CD14-positive monocyte (primary cell): ENCODE results near the gene GLP2R. TPM values are rescaled to one million over a fixed set of nuclear protein-coding genes. Genes with fewer than 3 reads are reported as not detected.

Experiments
- DNase-seq, 3 donors: peaks; one replicate each; pipeline ENCODE4 v3.0.0-alpha.2; 2011 to 2022
- H2AFZ ChIP-seq: 2 replicates; pipeline ENCODE4 v1.6.0; 2012; ENCODE audit warnings: mild to moderate bottlenecking, low read depth, low read length, inconsistent platforms; ENCODE audit not compliant: insufficient read depth, poor library complexity, severe bottlenecking
- H3K27ac ChIP-seq, 2 donors: 1 replicate in 1 of 2; 2 replicates in 1 of 2; pipeline ENCODE4 v1.5.1; 2012 to 2013; ENCODE audit warnings: low read length in 2 of 2, control low read depth in 1 of 2, inconsistent platforms in 1 of 2, low read depth in 1 of 2, mild to moderate bottlenecking in 1 of 2
- H3K27me3 ChIP-seq, 2 donors: one replicate each; pipeline versions ENCODE4 v1.6.0 to v1.6.1; 2011 to 2013; ENCODE audit warnings: low read length in 2 of 2; ENCODE audit not compliant: control insufficient read depth in 2 of 2, insufficient read depth in 2 of 2
- H3K36me3 ChIP-seq, 2 donors: replicated peaks in 1 of 2; 1 replicate in 1 of 2; 2 replicates in 1 of 2; pipeline versions ENCODE4 v1.5.1 to v1.6.1; 2012 to 2013; ENCODE audit warnings: low read length in 2 of 2, control low read depth in 1 of 2, inconsistent platforms in 1 of 2, mild to moderate bottlenecking in 1 of 2; ENCODE audit not compliant: insufficient read depth in 2 of 2, control insufficient read depth in 1 of 2
- H3K4me1 ChIP-seq, 2 donors: 1 replicate in 1 of 2; 2 replicates in 1 of 2; pipeline versions ENCODE4 v1.5.1 to v1.6.1; 2012 to 2013; ENCODE audit warnings: low read length in 2 of 2, control low read depth in 1 of 2, inconsistent platforms in 1 of 2, mild to moderate bottlenecking in 1 of 2, moderate library complexity in 1 of 2; ENCODE audit not compliant: insufficient read depth in 2 of 2, control insufficient read depth in 1 of 2
- H3K4me2 ChIP-seq: replicated peaks from 2 replicates; pipeline ENCODE3; 2012; ENCODE audit warnings: low read length, moderate library complexity, mild to moderate bottlenecking; ENCODE audit not compliant: poor library complexity, severe bottlenecking; ENCODE audit errors: extremely low read depth
- H3K4me3 ChIP-seq, 3 experiments: fragments of 200-600 bp in 1 of 3; sonication (generic) in 1 of 3; replicated peaks in 1 of 3; 1 replicate in 2 of 3; 2 replicates in 1 of 3; pipeline ENCODE4 v1.5.1; 2011 to 2013; ENCODE audit warnings: low read length in 3 of 3, mild to moderate bottlenecking in 3 of 3, control low read depth in 2 of 3, low read depth in 2 of 3, inconsistent platforms in 1 of 3, moderate library complexity in 1 of 3
- H3K79me2 ChIP-seq: 2 replicates; pipeline ENCODE4 v1.6.0; 2012; ENCODE audit warnings: mild to moderate bottlenecking, control low read depth, inconsistent platforms, low read length, moderate library complexity; ENCODE audit not compliant: insufficient read depth
- H3K9ac ChIP-seq: 2 replicates; pipeline ENCODE4 v1.6.0; 2017; ENCODE audit warnings: low read length, mild to moderate bottlenecking; ENCODE audit not compliant: insufficient read depth, poor library complexity, severe bottlenecking
- H3K9me3 ChIP-seq, 2 donors: replicated peaks in 1 of 2; 1 replicate in 1 of 2; 2 replicates in 1 of 2; pipeline versions ENCODE4 v1.5.1 to v1.6.1; 2012 to 2013; ENCODE audit warnings: low read length in 2 of 2, control low read depth in 1 of 2; ENCODE audit not compliant: control insufficient read depth in 1 of 2, insufficient read depth in 1 of 2
- H4K20me1 ChIP-seq: 2 replicates; pipeline ENCODE4 v1.6.0; 2012; ENCODE audit warnings: mild to moderate bottlenecking, low read length, control low read depth, moderate library complexity; ENCODE audit not compliant: insufficient read depth
- H3K27ac Mint-ChIP-seq, 7 donors: one replicate each; pipeline ENCODE4 v1.8.0; 2020; ENCODE audit warnings: mild to moderate bottlenecking in 7 of 7, mixed read lengths in 7 of 7, moderate library complexity in 6 of 7, inconsistent platforms in 2 of 7
- H3K27me3 Mint-ChIP-seq, 3 donors: one replicate each; pipeline ENCODE4 v1.8.0; 2021 to 2022; ENCODE audit warnings: low read depth in 3 of 3, mild to moderate bottlenecking in 3 of 3, mixed read lengths in 3 of 3, moderate library complexity in 3 of 3, inconsistent platforms in 1 of 3
- H3K36me3 Mint-ChIP-seq, 2 donors: one replicate each; pipeline ENCODE4 v1.8.0; 2020; ENCODE audit warnings: mixed read lengths in 2 of 2, inconsistent platforms in 1 of 2, mild to moderate bottlenecking in 1 of 2
- H3K4me1 Mint-ChIP-seq: one replicate; pipeline ENCODE4 v1.8.0; 2020; ENCODE audit warnings: mild to moderate bottlenecking, mixed read lengths
- H3K4me3 Mint-ChIP-seq, 2 donors: one replicate each; pipeline ENCODE4 v1.8.0; 2020; ENCODE audit warnings: mild to moderate bottlenecking in 2 of 2, mixed read lengths in 2 of 2, moderate library complexity in 1 of 2
- H3K9me3 Mint-ChIP-seq, 7 donors: one replicate each; pipeline ENCODE4 v1.8.0; 2020 to 2022; ENCODE audit warnings: mixed read lengths in 7 of 7, mild to moderate bottlenecking in 6 of 7, moderate library complexity in 6 of 7, inconsistent platforms in 2 of 7
- WGBS: methylation state at CpG from one replicate; pipeline ENCODE4 v1.1.5; 2013; ENCODE audit warnings: missing lambda C conversion rate; ENCODE audit not compliant: insufficient coverage; 5-methylcytosine and 5-hydroxymethylcytosine counted together
- intact Hi-C, 2 donors: fragments of 100-400 bp; cut with micrococcal nuclease; formaldehyde crosslinking; loops; one replicate each; pipeline versions ENCODE4 v1.15.0 to v1.15.1; 2023
- polyA plus RNA-seq, 3 donors: library from polyadenylated mRNA; depleted of rRNA in 1 of 3; unstranded in 2 of 3; stranded (reverse) in 1 of 3; fragments of 300-500 nt in 2 of 3; fragments of >200 nt in 1 of 3; fragmentation: Illumina TruSeq in 2 of 3; gene quantifications; 1 replicate in 2 of 3; 2 replicates in 1 of 3; pipeline ENCODE4 v1.2.3, GENCODE V29; 2012 to 2021
- TF ChIP-seq, protein P1 (sequence below): fragments of 200-600 bp; IDR thresholded peaks from one replicate; pipeline ENCODE4 v1.8.0; 2022; ENCODE audit warnings: antibody characterized with exemption, mild to moderate bottlenecking

Gene GLP2R
- polyA plus RNA-seq, 3 donors, result not detected

DNA sequence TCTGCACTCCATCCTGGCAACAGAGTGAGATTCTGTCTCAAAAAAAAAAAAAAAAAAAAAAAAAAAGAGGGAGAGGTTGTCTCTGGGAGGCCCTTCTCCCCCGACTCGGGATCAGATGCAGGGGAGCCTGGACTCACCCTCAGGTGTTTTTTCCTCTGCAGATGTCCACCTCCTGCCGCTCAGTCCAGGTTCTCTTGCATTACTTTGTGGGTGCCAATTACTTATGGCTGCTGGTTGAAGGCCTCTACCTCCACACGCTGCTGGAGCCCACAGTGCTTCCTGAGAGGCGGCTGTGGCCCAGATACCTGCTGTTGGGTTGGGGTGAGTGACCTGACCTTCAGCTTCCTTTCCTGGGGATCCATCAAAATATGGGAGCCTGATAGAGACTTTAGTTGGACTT lies 34.1 kb downstream of the GLP2R start:
- H3K27me3 ChIP-seq, result no peaks in the 10 kb centered on the region
- intact Hi-C loops, result no loop called here
- H4K20me1 ChIP-seq, result no peaks in the 10 kb centered on the region
- H3K4me1 Mint-ChIP-seq, result no peaks in the 10 kb centered on the region
- TF ChIP-seq, protein P1, sequence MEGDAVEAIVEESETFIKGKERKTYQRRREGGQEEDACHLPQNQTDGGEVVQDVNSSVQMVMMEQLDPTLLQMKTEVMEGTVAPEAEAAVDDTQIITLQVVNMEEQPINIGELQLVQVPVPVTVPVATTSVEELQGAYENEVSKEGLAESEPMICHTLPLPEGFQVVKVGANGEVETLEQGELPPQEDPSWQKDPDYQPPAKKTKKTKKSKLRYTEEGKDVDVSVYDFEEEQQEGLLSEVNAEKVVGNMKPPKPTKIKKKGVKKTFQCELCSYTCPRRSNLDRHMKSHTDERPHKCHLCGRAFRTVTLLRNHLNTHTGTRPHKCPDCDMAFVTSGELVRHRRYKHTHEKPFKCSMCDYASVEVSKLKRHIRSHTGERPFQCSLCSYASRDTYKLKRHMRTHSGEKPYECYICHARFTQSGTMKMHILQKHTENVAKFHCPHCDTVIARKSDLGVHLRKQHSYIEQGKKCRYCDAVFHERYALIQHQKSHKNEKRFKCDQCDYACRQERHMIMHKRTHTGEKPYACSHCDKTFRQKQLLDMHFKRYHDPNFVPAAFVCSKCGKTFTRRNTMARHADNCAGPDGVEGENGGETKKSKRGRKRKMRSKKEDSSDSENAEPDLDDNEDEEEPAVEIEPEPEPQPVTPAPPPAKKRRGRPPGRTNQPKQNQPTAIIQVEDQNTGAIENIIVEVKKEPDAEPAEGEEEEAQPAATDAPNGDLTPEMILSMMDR, result no peak
- H3K36me3 Mint-ChIP-seq, result no peaks in the 10 kb centered on the region
- H3K9me3 Mint-ChIP-seq, result peaks cover 3 to 36% (median 19%) of the 10 kb centered on the region in 7 donors
- no peak overlapping the region for H3K4me3 Mint-ChIP-seq
- H3K27me3 Mint-ChIP-seq, result peaks cover 0 to 7% (median 0%) of the 10 kb centered on the region in 3 donors
- no peak overlapping the region for H2AFZ ChIP-seq
- no peaks in the 10 kb centered on the region for H3K79me2 ChIP-seq
- DNase-seq, result no peak
- no peak overlapping the region for H3K27ac ChIP-seq
- no peaks in the 10 kb centered on the region for H3K4me1 ChIP-seq
- peaks cover 0 to 20% of the 10 kb centered on the region in 2 donors for H3K9me3 ChIP-seq
- no peaks in the 10 kb centered on the region for H3K36me3 ChIP-seq
- no peak overlapping the region for H3K4me2 ChIP-seq
- H3K27ac Mint-ChIP-seq, result no peak overlapping the region
- 100% methylated on average over 1 of the region's 5 CpGs for WGBS
- no peak overlapping the region for H3K4me3 ChIP-seq
- no peak overlapping the region for H3K9ac ChIP-seq

DNA sequence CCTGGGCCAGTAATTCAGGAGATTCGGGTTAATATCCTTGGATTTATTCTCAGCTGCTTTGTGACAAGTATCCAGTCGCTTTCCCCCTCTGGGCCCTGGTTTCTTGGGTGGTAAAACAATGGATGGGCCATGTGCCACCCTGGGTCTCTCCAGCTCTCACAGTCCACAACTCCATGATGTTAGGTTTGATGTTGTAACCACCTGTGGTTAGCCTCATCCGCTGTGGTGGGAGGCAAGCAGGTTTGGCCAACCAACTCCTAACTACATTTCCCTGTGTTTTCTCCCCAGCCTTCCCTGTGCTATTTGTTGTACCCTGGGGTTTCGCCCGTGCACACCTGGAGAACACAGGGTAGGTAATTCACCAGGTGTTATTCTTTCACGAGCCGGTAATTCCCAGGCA lies 35.1 kb downstream of the GLP2R start:
- no CpG with 5 or more reads among the region's 7 CpGs for WGBS
- H3K4me1 ChIP-seq, result peaks cover 0 to 3% of the 10 kb centered on the region in 2 donors
- H3K4me3 Mint-ChIP-seq, result no peak overlapping the region
- DNase-seq, result no peak
- H3K27ac Mint-ChIP-seq, result no peak overlapping the region
- H3K36me3 ChIP-seq, result no peaks in the 10 kb centered on the region
- no peak overlapping the region for H3K9ac ChIP-seq
- H2AFZ ChIP-seq, result no peak overlapping the region
- no peaks in the 10 kb centered on the region for H3K36me3 Mint-ChIP-seq
- H3K4me1 Mint-ChIP-seq, result peaks cover 6% of the 10 kb centered on the region
- no peaks in the 10 kb centered on the region for H3K27me3 ChIP-seq
- H3K9me3 Mint-ChIP-seq, result peaks cover 3 to 36% (median 19%) of the 10 kb centered on the region in 7 donors
- no peaks in the 10 kb centered on the region for H3K79me2 ChIP-seq
- H4K20me1 ChIP-seq, result no peaks in the 10 kb centered on the region
- no peak overlapping the region for H3K27ac ChIP-seq
- H3K9me3 ChIP-seq, result peaks cover 0 to 20% of the 10 kb centered on the region in 2 donors
- no peak overlapping the region for H3K4me3 ChIP-seq
- TF ChIP-seq, protein P1, result no peak
- peaks cover 0 to 7% (median 0%) of the 10 kb centered on the region in 3 donors for H3K27me3 Mint-ChIP-seq
- intact Hi-C loops, result no loop called here
- H3K4me2 ChIP-seq, result no peak overlapping the region
